OCI-LY3 (cell line): ENCODE data around the gene PRODH.
A peak's percentile ranks its signal among the peaks of the same experiment; 100 is the strongest.
"Not testable (repeated sequence)": the region's sequence is repeated elsewhere in the genome, so short reads cannot be mapped to it uniquely, and the experiment has no call there.

ENCODE experiments used
- H2AFZ ChIP-seq: fragments of 200-600, 300-600 bp; shearing (Covaris generic); 2 replicates; pipeline ENCODE4 v1.6.0; 2014; ENCODE audit warnings: antibody characterized with exemption, low read depth, low read length
- H3K27ac ChIP-seq: fragments of 200-600, 300-600 bp; sonication (generic); 2 replicates; pipeline ENCODE4 v1.5.1; 2014; ENCODE audit warnings: mild to moderate bottlenecking, low read length, moderate library complexity, mixed read lengths
- H3K27me3 ChIP-seq: fragments of 200-600, 300-600 bp; sonication (generic); 2 replicates; pipeline ENCODE4 v1.6.1; 2014; ENCODE audit warnings: low read depth, low read length, mixed read lengths
- H3K36me3 ChIP-seq: fragments of 200-600, 300-600 bp; sonication (generic); replicated peaks from 2 replicates; pipeline ENCODE3; 2014; ENCODE audit warnings: low read depth, low read length, mixed read lengths
- H3K4me1 ChIP-seq: fragments of 300-600, 200-600 bp; sonication (generic); 2 replicates; pipeline ENCODE4 v1.6.1; 2014; ENCODE audit warnings: low read length, mixed read lengths
- H3K4me2 ChIP-seq: fragments of 200-600, 300-600 bp; sonication (generic); 2 replicates; pipeline ENCODE4 v1.6.1; 2014; ENCODE audit warnings: low read length, mixed read lengths
- H3K4me3 ChIP-seq: fragments of 300-600, 200-600 bp; sonication (generic); 2 replicates; pipeline ENCODE4 v1.5.1; 2014; ENCODE audit warnings: antibody characterized with exemption, mild to moderate bottlenecking, low read length, moderate library complexity
- H3K79me2 ChIP-seq: fragments of 300-600, 200-600 bp; shearing (Covaris generic); 2 replicates; pipeline ENCODE4 v1.6.1; 2014; ENCODE audit warnings: mild to moderate bottlenecking, low read length, mixed read lengths
- H3K9ac ChIP-seq: fragments of 300-600, 200-600 bp; shearing (Covaris generic); 2 replicates; pipeline ENCODE4 v1.6.0; 2014; ENCODE audit warnings: mild to moderate bottlenecking, low read length, moderate library complexity
- H3K9me3 ChIP-seq: fragments of 200-600, 300-600 bp; shearing (Covaris generic); 2 replicates; pipeline ENCODE4 v1.6.1; 2014; ENCODE audit warnings: low read length, mixed read lengths; ENCODE audit not compliant: insufficient read depth
- H4K20me1 ChIP-seq: fragments of 200-600, 300-600 bp; sonication (generic); 2 replicates; pipeline ENCODE4 v1.6.1; 2016; ENCODE audit warnings: low read length, mixed read lengths; ENCODE audit not compliant: insufficient read depth
- CTCF ChIP-seq: fragments of 200-600, 300-600 bp; sonication (generic); IDR thresholded peaks from 2 replicates; pipeline ENCODE4 v1.5.1; 2014; ENCODE audit warnings: antibody characterized with exemption, low read length, low read depth
- EZH2phosphoT487 ChIP-seq: fragments of 200-600 bp; shearing (Covaris generic); IDR thresholded peaks from 2 replicates; pipeline ENCODE4 v1.6.1; 2018; ENCODE audit warnings: antibody characterized with exemption, mixed run types, low read depth

The PRODH gene

GRCh38 chr22:18955696-18956095, 19.6 kb upstream of the PRODH start:
- Histone ChIP-seq H3K4me1 (no peaks in the 10 kb centered on the region), H3K79me2 (no peaks in the 10 kb centered on the region), H3K36me3 (no peaks in the 10 kb centered on the region), H3K9ac (no peak overlapping the region), H3K9me3 (no peaks in the 10 kb centered on the region), H3K27me3 (no peaks in the 10 kb centered on the region), H4K20me1 (no peaks in the 10 kb centered on the region), H2AFZ (no peak overlapping the region), H3K4me2 (no peak overlapping the region), H3K4me3 (no peak overlapping the region), H3K27ac (no peak overlapping the region)
- TF ChIP-seq CTCF, result no peak
- TF ChIP-seq EZH2phosphoT487, result no peak

GRCh38 chr22:18954990-18955571, 19.0 kb upstream of the PRODH start:
- Histone ChIP-seq H3K27me3 (no peaks in the 10 kb centered on the region), H3K36me3 (no peaks in the 10 kb centered on the region), H3K79me2 (no peaks in the 10 kb centered on the region), H4K20me1 (no peaks in the 10 kb centered on the region), H3K4me2 (no peak overlapping the region), H3K4me3 (no peak overlapping the region), H3K9ac (no peak overlapping the region), H3K27ac (no peak overlapping the region), H3K4me1 (no peaks in the 10 kb centered on the region), H2AFZ (no peak overlapping the region), H3K9me3 (no peaks in the 10 kb centered on the region)
- TF ChIP-seq EZH2phosphoT487, result no peak
- no peak for TF ChIP-seq CTCF

- H3K9ac ChIP-seq, H3K36me3 ChIP-seq, H4K20me1 ChIP-seq: not testable (repeated sequence)
Observed at GRCh38 chr22:18954303-18954989, 18.4 kb upstream of the PRODH start.

GRCh38 chr22:18953128-18953527, 17.0 kb upstream of the PRODH start:
- H3K27me3 ChIP-seq, H2AFZ ChIP-seq, H3K79me2 ChIP-seq, H3K9me3 ChIP-seq, H3K36me3 ChIP-seq, H3K4me2 ChIP-seq, H3K4me3 ChIP-seq, H3K4me1 ChIP-seq, H3K9ac ChIP-seq, H4K20me1 ChIP-seq, H3K27ac ChIP-seq: not testable (repeated sequence)

More at GRCh38 chr22:18954303-18954989, 18.4 kb upstream of the PRODH start:
- not testable (repeated sequence) for H3K79me2 ChIP-seq, H3K4me1 ChIP-seq, H2AFZ ChIP-seq, H3K4me3 ChIP-seq, H3K27ac ChIP-seq, H3K9me3 ChIP-seq, H3K27me3 ChIP-seq, H3K4me2 ChIP-seq
- TF ChIP-seq CTCF, result peak; percentile 67
